Amniotic stem cell (primary cell): ENCODE results near the gene SPINK4.
A peak's percentile ranks its signal among the peaks of the same experiment; 100 is the strongest.

ENCODE experiments used
- DNase-seq: peaks from one replicate; lab custom pipeline; 2025; lab: John Stamatoyannopoulos, UW

SPINK4 gene

DNA sequence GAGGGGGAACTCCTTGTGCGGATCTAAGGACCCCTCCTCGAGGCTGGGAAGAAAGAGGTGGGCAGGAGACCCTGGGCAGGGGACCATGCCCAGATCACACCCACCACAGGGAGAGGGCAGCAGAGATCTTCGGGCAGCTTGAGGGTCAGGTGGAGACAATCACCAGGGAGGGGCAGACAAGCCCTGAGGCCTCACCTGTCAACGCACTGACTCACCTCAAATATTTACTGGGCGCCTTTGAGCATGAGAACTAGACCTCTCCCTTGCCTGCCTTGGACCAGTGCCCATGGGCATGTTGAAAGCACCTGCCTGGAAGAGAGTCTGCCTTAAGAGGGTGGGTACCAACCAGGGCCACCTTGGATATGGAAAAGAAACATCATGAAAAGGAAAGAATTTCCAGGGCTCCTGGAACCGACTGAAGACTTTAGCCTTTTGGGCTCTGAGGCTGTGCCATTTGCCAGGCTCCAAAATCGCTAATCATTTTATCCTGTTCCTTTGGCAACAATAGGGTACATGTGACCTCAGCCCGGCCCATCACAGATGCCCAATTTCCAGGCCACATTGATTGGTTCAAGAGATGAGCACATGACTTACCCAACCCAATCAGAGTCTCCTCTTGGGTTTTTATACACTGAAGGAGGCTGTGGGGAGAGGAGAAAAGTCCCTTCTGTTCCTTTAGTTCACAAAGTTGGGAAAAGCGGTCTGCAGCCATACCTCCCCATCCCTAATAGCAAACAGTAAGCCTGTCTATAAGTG is 10.4 kb upstream of the SPINK4 start:
- DNase-seq: no peak

DNA sequence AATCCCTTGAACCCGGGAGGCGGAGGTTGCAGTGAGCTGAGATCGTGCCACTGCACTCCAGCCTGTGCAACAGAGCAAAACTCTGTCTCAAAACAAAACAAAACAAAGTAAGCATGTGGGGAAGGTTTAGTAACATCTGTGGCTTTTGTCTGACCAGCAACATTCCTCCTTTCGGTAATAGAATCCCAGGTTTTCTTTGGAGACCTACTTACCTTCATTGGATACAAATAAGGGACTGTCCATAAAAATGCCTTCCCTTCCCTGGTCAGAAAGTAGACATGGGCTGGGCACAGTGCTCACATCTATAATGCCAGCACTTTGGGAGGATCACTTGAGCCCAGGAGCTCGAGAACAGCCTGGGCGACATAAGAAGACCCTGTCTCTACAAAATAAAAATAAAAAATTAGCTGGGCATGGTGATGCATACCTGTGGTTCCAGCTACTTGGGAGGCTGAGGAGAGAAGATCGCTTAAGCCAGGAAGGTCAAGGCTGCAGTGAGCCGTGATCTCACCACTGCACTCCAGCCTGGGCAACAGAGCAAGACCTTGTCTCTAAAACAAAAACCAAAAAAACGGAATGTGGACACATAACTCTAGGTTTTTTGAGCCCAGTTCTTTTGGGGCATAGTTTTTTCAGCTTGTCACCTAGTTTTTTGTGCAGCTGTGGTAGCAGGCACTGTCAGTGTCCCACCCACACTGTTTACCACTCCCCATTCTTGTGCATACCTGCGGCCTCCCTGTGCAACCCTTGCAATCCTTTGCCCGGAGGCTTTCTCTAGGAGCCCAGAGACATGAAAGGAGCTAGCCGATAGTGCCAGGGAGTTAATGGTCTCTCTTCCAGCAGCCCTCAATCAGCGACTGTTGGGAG is 9.0 kb upstream of the SPINK4 start:
- DNase-seq: no peak

DNA sequence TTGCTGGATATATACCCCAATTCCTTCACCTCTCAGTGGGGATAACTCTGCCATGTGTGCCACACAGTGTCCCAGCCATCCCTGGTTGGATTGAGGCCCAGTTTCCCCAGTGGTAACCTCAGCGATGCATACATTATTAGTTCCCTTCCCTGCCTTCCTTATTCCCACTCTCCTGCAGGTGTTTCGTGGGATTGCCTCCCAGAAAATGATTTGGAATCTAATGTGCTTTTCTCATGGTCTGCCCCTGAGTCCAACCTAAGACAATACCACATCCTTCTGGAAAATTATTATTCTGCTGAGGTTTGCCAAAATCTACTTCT is 8.4 kb upstream of the SPINK4 start:
- no peak for DNase-seq

DNA sequence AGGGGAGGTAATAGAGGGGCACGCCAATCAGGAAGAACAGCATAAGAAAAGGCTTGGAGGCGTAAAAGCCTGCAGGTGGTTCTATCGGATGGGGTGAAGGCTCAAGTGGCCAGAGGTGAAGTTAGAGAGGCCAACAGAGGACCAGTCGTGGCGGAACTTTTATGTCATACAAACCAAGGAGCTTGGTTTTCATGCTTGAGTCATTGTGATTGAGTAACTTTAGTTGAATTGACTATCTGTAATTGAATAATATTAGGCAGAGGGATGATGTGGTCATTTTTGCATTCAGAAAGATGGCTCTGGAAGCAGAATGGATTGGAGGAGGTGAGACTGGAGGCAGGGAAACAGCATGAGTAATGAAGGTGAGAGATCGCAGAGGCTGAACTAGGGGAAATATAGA is 7.2 kb upstream of the SPINK4 start:
- no peak for DNase-seq

DNA sequence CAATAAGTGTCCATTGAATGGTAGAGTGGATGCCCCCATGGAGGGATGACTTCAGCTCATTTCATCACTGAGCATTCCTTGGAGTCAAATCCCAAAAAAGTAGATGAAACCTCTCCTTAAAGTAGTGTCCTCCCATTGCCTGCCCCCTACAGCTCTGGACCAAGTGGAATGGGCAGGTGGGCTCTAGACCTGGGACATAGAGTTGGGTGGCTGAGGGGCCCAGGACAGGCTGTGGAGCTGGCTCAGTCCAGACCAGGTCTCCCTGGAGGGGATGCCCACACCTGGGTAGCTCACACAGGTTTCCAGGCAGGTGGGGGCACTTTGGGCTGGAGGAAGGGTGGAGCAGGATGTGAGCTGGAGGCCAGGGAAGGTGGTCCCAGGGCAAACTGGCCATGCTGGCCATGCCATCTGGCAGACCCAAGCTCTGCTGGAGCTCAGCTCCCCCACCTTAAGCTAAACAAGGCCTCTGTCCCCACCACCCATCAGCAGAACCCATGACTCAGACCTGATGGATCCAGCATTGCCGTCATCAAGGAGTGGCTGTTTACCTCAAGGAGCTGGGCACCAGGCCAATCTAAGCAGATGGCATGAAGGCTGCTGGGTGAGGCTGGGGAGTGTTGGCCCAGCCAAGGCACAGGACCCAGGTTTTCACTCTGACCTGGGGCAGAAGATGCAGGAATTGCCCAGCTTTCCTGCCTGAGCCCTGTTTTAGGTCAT is 6.2 kb upstream of the SPINK4 start:
- peak; percentile 64 for DNase-seq

DNA sequence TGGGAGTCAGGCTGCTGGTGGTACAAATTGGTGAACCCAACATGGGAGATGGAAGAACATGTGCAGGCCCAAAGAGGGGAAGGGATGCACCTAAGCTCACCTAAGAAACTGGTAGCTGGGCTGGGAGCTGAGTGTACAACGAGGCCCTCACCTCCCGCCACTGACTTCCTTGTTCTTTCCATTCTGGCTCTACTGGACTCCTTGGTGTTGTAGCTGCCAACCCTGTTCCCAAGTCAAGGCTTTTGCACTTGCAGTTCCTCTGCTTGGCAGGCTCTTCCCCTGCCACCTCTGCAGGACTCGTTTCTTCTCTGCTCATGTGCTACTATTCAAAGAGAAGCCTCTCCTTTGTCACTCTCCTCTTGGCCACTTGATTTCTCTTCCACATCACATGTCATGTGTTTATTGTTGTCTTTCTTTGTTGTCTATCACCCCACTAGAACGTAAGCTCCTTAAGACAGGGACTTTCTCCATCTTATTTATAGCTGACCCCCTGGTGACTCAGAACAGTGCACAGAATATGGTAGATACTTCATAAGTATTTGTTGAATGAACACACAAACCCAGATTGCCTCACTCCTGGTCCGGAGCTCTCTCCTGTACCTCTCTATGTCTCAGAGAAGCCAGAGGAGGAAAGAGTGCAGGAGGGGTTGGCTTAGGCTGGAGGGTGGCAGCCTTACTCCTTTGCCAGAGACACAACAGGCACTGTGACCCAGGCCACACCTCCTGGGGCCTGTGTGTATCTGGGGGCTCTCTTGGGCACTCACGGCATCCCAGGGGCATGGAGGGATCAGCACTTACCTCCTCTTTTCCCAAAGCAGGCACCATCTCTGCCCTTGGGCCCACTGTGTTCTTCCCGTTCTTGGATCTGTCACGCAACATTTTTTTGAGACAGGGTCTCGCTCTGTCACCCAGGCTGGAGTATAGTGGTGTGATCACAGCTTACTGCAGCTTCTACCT is 5.2 kb upstream of the SPINK4 start:
- no peak for DNase-seq

DNA sequence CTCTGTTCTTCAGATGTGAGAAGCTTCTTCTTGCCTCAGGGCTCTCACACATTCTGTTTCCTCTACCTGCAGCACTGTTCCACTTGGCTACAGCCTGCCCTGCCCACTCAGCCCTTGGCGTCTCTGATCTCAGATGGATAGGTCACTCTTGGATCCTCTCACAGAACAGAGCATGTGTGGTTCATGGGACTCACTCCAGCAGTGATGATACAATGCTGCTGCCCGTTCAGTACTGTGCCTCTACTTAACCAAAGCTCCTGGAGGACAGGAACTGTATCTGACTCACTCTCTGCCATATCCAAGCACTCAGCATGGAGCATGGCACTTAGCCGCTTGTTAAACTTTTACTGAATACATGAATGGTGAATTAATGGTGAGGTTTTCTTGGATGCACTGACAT is 3.4 kb upstream of the SPINK4 start:
- no peak for DNase-seq

DNA sequence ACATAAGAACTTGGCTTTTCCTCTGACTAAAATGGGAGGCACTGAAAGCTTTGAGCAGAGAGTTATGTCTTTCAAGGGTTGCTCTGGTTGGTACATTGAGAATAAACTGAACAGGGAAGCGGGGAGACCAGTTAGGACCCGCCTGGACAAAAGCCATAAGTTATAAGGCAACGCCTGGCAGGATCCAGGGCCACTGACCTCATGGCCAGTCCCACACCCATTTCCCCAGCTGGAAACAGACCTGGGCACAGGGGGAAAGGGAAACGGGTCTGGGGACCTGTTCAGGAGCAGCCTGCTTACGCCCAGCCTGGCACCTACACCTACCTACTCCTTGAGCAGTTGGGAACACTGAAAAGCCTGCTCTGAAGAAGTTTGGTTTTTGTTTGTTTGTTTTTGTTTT is 1.3 kb downstream of the SPINK4 start:
- no peak for DNase-seq

DNA sequence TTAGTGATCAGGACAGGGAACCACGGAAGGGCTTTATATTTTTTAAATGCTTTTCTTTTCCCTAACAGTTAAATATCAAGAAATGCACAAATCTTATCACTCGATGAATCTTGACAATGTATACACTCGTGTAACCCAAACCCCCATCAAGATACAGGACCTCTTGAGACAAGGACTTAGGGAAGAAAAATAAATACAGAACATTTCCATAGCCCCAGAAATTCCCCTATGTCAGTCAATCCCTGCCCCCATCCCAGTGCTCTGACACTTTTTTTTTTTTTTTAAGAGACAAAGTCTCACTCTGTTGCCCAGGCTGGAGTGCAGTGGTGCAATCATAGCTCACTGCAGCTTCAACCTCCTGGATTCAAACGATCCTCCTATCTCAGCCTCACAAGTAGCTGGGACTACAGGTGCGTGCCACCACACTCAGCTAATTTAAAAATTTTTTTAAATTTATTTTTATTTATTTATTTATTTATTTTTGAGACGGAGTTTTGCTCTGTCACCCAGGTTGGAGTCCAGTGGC is 2.7 kb downstream of the SPINK4 start:
- DNase-seq: no peak

DNA sequence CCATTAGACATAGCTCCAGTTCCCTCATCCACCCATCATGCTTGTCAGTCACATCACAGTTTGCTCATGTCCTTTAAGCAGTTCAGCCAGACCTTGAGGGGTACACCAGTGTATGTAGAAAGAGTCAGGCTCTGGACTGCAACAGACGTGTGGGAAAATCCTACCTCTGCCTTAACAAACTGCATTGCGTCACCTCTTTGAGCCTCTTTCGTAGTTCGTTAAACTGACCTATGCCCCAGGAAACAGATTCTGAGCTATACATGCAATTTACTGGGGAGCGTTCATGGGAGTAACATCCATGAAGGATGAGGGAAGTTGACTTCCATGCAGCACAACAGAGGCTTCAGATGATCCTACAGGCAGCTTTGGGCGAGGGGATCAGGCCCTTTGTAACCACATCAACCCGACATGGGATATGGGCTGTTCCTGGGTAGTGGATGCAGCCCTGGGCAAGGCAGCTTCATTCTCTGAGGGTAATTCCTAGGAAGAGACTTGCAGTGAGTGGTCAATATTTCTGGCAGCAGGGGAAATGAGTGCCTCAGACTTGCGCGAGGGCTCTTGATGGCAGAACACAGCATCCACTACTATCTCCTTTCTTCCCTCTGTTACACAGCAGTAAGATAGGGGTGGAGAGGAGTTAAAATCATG is 4.3 kb downstream of the SPINK4 start:
- DNase-seq: no peak

DNA sequence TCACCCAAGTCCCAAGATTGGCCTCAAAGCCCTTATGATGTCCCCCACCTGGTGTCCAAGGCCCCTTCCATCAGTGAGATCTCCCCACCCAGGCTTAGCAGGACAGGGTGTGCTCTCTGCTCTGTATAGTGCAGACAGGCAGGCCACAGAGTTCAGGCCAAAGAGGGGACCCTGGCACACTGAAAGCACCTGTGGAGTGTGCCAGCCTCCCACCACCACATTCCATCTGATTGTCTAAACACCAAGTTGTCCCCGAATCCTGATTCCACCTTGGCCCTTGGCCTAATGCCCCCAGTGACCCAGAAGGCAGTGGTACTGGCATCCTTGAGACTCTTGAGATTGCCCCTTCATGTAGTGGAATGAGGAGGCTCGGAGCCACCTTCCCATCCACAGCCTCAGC is 5.4 kb downstream of the SPINK4 start:
- DNase-seq: no peak

DNA sequence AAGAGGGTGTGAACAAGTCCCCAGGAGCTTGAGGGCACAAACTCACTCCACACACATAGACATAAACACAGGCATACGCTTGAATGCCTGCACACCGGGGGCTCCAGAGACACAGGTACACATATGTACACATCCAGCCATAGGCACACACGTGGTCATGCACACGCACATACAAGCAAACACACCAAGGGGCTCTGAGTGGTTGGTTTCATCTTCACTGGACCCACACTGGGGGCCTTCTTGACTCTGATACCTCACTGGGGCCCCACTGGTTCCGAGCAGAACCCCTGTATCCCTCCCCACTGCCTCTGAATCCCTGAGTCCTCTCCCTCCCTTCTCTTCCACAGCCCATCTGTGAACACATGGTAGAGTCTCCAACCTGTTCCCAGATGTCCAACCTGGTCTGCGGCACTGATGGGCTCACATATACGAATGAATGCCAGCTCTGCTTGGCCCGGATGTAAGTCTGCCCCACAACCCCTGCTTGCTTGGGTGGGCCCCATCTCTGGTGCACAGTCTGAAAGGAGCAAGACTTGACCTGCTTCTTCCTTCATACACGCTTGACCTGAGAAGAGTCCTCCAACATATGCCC is 6.4 kb downstream of the SPINK4 start:
- DNase-seq: no peak

DNA sequence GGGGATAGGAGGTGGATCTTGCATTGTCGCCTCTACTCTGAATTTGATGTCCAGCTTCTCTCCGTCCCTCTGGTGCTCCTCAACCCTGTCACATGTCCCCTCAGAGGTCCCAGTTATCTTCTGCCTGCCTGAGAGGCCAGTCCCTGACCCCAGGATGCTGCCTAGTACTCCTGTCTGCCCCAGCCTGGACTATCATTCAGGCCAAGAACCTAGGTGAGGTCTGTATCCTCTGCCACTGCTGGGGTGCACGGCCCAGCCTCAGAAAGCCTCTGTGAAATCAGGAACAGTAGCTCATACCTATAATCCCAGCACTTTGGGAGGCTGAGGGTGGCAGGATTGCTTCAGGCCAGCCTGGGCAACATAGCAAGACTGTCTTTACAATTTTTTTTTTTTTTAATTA is 8.6 kb downstream of the SPINK4 start:
- DNase-seq: no peak

DNA sequence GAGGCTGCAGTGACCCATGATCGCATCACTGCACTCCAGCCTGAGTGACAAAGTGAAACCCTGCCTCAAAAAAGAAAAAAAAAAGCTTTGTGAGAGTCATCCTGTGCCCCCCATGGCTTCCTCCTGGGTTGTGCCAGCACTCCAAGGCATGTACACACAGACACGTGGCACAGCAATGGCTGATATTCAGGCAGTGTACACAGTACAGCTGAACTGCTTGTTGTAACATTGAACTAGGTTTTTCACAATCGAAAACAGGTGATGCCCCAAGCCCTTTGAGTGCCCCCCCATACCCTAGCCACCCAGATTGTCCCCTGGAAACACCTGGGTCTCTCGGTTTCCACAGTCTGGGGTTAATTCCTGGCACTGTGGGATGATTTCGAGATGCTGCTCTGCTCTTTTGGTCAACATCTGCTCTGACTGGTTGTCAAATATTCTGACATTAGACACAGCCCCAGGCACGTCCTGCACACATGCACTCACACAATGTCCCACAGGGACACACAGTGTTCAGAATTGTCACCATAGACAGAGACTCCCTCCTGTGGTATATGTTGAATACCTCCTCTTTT is 9.2 kb downstream of the SPINK4 start:
- no peak for DNase-seq

DNA sequence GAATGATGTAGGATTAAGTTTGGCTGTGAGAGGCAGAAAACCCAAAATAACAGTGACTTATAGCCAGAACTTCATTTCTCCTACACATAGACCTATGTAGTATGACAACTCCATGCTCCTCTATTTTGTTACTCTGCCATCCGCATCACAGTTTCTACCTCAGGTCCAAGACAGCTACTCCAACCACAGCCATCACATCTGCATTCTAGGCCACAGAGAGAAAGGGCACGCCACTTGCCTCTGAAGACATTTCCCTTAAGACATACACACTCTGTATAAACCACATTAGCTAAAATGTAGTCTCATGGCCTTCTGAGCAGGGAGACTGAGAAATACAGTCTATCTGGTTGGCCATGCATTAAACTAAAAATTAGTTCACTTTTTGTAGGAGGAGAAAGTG is 10.0 kb downstream of the SPINK4 start:
- no peak for DNase-seq

DNA sequence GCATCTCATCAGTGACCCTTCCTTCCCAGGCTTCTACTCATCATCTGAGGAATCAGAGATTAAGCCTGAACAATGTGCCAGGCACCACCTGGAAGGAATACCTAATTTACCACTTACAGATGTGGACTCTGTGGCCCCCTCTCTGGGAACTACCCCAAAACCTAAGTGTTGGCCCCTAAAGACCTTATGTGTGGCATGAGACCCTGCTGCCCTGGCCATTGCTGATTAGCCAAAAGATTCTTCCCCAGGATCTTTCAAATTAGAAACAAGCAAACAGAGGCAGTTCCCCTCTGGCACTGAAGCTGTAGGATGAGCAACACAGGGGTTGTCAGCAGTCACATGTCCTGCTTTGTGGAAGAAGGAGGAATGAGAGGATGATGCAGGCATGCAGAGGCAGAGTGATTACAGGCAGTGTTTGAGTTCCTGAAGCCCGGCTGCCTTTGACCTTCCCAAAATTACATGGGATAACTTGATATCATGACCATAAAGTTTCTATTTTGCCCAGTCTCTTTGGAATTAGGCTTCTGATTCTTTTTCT is 10.6 kb downstream of the SPINK4 start:
- DNase-seq: peak; percentile 19

DNA sequence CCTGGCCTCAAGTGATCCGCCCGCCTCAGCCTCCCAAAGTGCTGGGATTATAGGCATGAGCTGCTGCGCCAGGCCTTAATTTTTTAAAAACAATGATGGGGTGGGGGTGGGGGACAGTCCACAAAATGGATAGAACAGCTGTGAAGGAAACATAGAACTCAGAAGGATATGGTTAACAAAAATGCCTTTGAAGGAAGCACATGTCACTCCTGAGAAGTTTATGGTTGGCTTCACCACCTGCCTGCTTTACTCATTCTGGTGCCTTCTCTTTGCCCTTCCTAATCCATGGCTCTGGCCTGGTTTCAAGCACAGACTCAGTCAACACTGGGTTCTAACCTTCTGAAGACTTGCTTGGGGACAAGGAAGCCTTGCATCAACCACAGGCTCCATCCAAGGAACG is 14.2 kb downstream of the SPINK4 start:
- no peak for DNase-seq

DNA sequence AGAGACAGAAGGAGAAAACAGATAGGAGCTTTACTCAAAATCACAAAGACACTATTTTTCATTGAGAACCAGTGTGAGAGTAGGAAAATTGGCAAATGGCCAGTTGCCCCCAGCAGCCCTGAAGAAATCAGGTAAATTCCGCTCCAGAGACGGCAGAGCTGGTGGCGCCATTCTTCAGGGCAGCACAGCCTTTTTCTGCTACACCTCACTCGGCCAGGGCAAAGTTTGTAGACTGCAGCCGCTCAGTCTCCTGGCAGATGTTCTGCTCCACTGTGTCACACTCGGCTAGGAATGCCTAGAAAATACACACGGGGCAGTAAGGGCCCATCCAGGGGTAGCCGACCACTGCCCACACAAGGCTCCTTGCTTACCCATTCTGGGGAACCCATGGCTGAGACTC is 15.0 kb downstream of the SPINK4 start:
- DNase-seq: no peak

DNA sequence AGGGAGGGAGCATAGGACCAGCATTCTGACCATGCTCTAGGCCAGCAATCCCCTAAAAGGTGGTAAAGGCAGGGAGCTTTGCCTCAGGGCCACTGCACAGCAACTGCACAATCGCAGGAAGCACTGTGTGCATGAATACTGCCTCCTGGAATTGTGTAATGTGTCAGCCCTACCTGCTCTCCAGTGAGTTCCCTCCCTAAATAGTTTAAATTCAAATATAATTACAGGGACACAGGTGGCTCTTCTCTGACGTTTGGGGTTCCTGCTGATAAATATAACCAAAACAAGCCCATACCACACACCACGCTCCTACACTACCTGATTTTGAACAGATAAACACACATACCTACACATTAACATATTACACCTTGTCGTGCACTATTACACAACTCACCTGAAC is 15.5 kb downstream of the SPINK4 start:
- DNase-seq: no peak

DNA sequence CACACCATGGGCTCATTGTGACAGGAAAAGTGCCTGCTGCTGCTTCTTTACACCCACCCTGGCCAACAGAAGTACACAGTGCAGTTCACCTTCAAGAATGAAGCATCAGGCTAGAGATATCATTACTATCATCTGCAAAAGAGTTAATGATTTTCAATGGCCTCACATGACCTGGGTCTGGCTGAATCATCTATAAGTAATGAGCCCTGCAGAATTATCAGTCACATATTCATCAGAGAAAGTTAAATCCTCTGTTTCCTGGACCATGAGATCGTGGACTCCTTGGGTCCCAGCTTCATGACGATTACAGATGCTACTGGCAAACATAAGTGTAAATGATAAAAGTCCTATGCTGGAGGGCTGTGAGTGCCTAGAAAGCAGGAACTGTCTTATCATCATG is 16.3 kb downstream of the SPINK4 start:
- no peak for DNase-seq
